ENCODE measurements around the gene MED7. TPM values are rescaled to one million over a fixed set of nuclear protein-coding genes. Genes with fewer than 3 reads are reported as not detected.

Gene MED7
- total RNA-seq, 1 donor from 2014 or later = 11.2 TPM

DNA sequence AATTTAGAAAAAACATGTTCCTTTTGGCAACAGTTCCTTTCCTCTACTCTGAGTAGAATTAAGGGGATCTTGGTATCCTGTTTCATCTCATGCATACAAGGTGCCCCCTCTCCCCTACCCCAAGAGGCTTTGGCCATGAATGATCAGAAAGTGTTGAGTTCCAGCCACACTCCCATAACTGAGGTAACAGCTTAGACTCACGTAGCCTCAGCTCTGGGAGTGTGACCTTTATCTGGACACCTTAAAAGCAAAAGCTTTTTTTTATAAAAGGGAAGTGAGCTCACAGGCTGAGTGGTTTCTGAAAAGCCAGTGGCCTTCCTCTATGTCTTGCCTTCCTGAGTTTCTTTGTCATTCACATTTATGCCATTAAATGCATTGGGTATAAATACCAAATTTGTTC lies 32.9 kb downstream of the MED7 start:
- intact Hi-C loops (cut with DNase I) = no loop called here
- Histone ChIP-seq H3K27me3 (ENCODE audit: low read depth) (no peaks in the 10 kb centered on the region), H3K36me3 (no peaks in the 10 kb centered on the region), H3K4me1 (no peaks in the 10 kb centered on the region), H3K27ac (peak overlapping the region; percentile 65), H3K9me3 (no peaks in the 10 kb centered on the region), H3K4me3 (peak overlapping the region; percentile 32)
- TF ChIP-seq, protein P1, sequence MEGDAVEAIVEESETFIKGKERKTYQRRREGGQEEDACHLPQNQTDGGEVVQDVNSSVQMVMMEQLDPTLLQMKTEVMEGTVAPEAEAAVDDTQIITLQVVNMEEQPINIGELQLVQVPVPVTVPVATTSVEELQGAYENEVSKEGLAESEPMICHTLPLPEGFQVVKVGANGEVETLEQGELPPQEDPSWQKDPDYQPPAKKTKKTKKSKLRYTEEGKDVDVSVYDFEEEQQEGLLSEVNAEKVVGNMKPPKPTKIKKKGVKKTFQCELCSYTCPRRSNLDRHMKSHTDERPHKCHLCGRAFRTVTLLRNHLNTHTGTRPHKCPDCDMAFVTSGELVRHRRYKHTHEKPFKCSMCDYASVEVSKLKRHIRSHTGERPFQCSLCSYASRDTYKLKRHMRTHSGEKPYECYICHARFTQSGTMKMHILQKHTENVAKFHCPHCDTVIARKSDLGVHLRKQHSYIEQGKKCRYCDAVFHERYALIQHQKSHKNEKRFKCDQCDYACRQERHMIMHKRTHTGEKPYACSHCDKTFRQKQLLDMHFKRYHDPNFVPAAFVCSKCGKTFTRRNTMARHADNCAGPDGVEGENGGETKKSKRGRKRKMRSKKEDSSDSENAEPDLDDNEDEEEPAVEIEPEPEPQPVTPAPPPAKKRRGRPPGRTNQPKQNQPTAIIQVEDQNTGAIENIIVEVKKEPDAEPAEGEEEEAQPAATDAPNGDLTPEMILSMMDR (IDR thresholded peaks at IDR 0.05) = no peak
- peak; percentile 55 to 62 for ATAC-seq
- DNase-seq = no peak

DNA sequence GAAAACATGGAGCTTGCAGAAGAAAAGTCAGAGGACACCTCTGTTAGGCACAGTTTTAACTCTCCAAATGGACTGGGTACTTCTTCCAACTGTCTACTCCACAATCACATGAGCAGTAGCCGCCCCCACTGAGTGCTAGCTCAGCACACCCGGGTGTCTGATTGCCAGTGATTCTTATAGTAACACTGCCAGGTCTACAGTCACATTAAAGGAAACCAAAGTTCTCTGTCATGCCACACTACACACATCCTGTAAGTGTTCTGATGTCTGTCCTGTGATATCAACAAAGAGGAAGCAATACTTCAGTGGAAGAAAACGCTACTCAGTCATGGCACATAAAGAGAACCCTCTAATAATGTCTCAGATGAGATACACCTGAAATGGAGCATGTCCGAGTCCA lies 33.7 kb downstream of the MED7 start, which contains the start of gene HAVCR2:
HAVCR2 (minus strand) TSS at position 69 of the 400 bp plus-strand sequence; CDS start at position 8, 61 bp downstream.
- Histone ChIP-seq H3K27ac (peak within 1 kb of the TSS; percentile 65), H3K36me3 (no peaks in the 10 kb centered on the region), H3K4me3 (peak within 1 kb of the TSS; percentile 32), H3K9me3 (no peaks in the 10 kb centered on the region), H3K4me1 (no peaks in the 10 kb centered on the region), H3K27me3 (ENCODE audit: low read depth) (no peaks in the 10 kb centered on the region)
- intact Hi-C loops (cut with DNase I) = no loop called here
- TF ChIP-seq, protein P1 (IDR thresholded peaks at IDR 0.05) = no peak
- ATAC-seq = peak; percentile 71 to 90
- peak; percentile 70 for DNase-seq

DNA sequence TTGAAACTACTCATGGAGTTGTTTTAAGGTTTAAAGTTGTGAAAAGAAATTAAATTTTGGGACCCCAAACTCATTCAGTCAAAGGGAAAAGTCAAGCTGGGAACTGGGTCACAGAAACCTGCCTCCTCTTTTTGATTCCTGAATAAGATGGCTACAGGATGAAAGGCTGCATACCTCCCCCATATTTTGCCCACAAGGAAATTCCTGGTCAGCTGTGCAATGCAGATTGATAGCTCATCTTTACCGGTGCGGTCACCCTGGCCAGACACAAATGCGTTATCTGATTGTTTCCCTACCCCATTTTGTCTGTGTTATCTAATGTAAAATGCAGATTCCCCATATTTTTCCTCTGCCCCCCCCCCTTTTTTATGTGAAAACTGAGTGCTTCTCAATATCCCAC lies 35.2 kb downstream of the MED7 start:
- H3K4me1 ChIP-seq = no peaks in the 10 kb centered on the region
- no peaks in the 10 kb centered on the region for H3K9me3 ChIP-seq
- TF ChIP-seq, protein P1 (IDR thresholded peaks at IDR 0.05) = no peak
- no peaks in the 10 kb centered on the region for H3K36me3 ChIP-seq
- H3K4me3 ChIP-seq = peak overlapping the region; percentile 32
- DNase-seq = no peak
- peak overlapping the region; percentile 65 for H3K27ac ChIP-seq
- no peaks in the 10 kb centered on the region for H3K27me3 ChIP-seq (ENCODE audit: low read depth)
- intact Hi-C loops (cut with DNase I) = no loop called here
- ATAC-seq = no peak

DNA sequence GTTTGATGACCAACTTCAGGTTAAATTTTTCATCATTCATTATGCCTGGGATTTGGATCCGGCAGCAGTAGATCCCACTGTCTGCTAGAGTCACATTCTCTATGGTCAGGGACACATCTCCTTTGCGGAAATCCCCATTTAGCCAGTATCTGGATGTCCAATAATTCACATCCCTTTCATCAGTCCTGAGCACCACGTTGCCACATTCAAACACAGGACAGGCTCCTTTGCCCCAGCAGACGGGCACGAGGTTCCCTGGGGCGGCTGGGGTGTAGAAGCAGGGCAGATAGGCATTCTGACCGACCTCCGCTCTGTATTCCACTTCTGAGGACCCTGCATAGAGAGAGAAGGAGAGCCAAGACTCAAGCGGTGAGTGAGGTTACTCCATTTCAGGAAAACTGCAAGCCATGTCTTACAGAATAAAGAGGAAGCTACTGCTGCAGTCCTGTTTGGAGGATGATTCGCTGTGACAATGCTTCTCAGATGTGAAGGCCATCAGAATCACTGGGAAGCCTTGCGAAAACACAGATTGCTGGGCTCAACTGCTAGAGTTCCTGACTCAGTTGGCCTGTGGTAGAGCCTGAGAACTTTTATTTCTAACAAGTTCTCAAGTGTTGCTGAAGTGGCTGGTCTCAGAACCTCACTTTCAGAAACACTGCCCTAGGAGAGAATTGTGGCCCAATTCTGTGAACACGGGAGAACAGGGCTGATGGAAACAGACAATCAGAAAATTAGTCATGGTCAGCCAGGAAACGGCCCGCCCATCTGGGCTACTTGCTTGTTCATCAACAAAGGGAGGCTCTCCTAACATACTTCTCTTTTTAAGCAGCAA lies 35.8 kb downstream of the MED7 start:
- Histone ChIP-seq H3K4me1 (no peaks in the 10 kb centered on the region), H3K27ac (peak overlapping the region; percentile 65), H3K4me3 (peak overlapping the region; percentile 32), H3K36me3 (no peaks in the 10 kb centered on the region), H3K9me3 (no peaks in the 10 kb centered on the region), H3K27me3 (ENCODE audit: low read depth) (no peaks in the 10 kb centered on the region)
- TF ChIP-seq, protein P1 (IDR thresholded peaks at IDR 0.05) = no peak
- ATAC-seq (peak; percentile 43 to 69), DNase-seq (peak; percentile 76)
- intact Hi-C loops (cut with DNase I) = no loop called here

DNA sequence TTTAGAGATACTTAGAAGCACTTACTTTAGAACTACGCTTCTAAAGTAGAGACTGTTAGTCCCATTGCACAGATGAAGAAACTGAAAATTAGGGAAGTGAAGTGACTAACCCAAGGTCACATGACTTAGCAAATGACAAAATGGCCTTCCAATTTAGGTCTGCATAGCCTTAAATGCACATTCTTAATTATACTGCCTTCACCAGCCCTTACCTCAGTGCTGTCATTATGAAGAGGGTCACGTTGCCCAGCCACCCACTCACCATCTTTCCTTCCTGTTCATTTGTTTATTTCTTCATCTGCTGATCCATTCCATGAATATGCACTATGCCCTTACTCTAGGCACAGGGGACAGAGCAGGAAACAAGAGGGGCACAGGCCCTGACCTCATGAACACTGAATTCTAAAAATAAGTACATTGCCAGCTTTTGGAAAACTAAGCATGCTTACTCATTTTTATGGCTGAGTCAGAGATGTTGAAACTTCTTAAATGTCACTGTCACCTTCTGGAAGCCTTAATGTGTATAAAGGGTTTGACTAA lies 42.5 kb downstream of the MED7 start:
- Histone ChIP-seq H3K4me3 (no peak overlapping the region), H3K27me3 (ENCODE audit: low read depth) (no peaks in the 10 kb centered on the region), H3K36me3 (no peaks in the 10 kb centered on the region), H3K27ac (no peak overlapping the region), H3K4me1 (no peaks in the 10 kb centered on the region), H3K9me3 (no peaks in the 10 kb centered on the region)
- ATAC-seq = peak; percentile 58 to 62
- TF ChIP-seq, protein P1 (IDR thresholded peaks at IDR 0.05) = no peak
- no peak for DNase-seq
- intact Hi-C loops (cut with DNase I) = no loop called here
